HG03469 (cell line): ENCODE measurements around the gene GGNBP2.
A peak's percentile ranks its signal among the peaks of the same experiment; 100 is the strongest.
"Not testable (repeated sequence)": the region's sequence is repeated elsewhere in the genome, so short reads cannot be mapped to it uniquely, and the experiment has no call there.

Experiments
- ATAC-seq: cut with Tn5 transposase; IDR thresholded peaks from one replicate; pipeline ENCODE4 v1.9.1; 2021; ENCODE audit warnings: mild to moderate bottlenecking, moderate library complexity, moderate number of reproducible peaks; ENCODE audit not compliant: unreplicated experiment

The GGNBP2 gene

GRCh38 chr17:36544307-36545076, at the start of gene GGNBP2:
Gene GGNBP2, plus strand, starts transcription at chr17:36544919. Its CDS starts 806 bp downstream, at chr17:36545725.
- ATAC-seq, result peak; percentile 30

DNA sequence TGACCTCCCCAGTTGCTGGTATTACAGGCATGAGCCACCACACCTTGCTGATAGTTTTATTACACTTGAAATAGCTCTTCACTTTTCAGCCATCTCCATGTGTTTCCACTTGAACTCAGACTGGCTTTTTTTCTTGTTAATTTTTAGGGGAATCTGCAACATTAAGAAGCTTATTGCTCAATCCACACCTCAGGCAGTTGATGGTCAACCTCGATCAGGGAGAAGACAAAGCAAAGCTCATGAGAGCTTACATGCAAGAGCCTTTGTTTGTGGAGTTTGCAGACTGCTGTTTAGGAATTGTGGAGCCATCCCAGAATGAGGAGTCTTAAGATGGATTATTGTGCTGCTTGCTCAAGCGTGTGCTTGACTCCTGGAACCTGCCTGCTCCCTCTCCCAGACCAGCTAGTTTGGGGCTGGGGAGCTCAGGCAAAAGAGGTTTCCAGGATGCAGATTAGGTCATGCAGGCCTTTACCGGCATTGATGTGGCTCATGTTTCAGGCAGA, 49.6 kb upstream of the GGNBP2 start:
- ATAC-seq, result no peak

- ATAC-seq, result no peak
Measured at GRCh38 chr17:36496018-36496789, 48.5 kb upstream of the GGNBP2 start.

DNA sequence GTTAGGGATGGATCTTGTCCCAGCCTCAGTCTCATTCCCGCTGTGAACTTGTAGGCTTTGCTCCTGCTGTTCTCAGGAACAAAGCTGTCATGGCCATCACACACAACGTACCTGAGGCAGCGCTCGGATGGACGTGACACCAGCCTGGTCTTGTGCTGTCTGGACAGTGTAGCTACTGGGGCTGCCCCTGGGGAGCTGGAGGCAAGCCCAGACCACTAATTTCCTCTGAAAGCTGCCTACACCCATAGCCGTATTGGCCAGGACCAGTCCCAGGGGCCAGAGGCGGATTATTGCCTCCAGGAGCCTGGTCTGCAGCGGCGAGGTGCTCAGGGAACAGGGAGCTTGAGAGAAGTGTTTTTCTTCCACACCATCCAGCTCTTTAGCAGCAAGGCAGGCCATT, 46.6 kb upstream of the GGNBP2 start:
- ATAC-seq, result no peak

DNA sequence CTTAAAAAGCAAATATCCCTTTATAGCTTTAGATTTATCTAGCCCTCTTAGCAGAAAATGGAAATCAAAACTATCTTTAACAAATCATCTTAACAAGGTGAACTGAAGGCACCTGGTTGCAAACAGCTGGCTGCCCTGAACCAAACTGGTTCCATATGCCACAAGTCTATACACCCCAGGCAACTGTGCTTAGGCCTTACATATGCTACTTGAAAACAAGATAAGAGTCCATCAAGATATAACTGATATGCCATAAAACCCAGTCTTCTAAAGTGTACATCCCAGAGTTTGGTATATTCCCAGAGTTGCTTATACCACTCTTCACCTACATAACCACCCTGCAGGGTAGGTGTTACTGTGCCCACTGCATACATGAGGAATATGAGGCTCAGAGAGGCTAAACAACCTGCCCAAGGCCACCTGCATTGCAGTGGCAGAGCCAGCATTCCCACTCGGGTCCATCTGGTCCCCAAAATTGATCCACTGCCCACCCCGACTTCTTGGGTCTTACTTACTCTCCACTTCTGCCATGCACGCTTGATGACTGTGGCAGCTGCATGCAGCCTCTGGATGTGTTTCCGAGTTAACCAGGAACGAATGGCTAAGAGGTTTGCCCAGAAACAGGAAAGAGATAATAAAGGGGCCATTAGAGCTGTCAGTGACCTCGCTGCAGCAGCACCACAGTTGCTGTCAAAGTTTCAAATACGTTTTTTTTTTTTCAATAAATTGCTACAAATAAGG, 46.0 kb upstream of the GGNBP2 start:
- ATAC-seq, result no peak

DNA sequence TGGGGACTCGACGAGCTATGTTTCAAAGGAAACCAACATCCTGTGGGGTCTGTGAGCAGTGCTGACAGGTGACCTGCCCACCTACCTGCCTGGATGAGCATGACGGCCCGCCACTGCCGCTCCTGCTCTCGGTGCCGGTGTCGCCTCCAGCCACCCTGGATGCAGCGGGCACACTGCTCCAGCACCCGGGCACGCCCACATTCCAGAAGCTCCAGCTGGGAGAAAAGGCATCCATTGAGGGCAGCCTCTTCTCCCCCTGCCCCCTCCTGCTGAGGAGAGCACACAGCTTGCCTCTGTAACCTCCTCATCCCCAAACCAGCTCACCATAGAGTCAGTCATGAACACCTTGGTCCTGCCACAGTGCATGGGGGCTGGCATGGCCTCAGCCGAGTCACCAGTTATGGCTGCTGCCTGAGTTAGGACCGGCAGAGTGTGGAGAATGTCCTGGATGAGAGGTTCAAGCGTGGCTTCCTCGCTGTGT, 43.9 kb upstream of the GGNBP2 start:
- no peak for ATAC-seq

DNA sequence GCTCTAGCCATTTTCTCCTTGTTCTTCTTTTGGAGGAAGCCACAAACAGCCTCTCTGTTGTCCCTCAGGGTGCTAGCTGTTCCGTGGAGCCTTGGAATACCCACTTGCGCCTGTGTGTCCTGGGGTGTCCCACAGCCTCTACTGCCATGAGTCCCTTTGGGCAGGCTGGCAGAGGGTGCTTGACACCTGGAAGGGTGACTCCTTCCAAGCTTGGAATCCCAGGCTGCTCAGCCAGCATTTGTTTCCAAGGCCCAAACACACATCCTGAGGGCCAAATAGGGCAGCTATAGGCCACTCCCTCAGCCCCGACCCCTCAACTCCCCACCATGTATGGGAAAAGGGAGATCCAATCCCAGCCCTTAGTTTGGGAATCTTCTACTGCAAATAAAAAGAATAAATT, 43.4 kb upstream of the GGNBP2 start:
- no peak for ATAC-seq

DNA sequence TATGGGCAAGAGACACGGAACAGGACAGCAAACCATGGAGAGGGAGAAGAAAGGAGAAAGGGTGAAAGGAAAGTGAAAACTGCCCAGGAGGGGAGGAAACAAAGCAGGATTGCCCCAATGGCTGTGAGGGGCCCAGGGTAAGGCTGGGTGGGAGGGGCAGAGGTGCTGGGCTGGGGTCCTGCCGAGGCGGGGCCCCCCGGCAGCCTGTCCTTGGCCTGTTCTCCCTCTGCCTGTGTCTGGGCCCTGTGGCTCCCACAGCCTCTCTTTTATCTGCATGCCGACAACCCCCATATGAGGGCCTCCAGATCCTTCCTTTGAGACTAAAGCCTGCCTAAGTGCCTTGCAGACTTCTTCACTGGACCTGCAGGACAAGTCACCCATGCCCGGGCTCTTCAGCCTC, 42.8 kb upstream of the GGNBP2 start:
- ATAC-seq, result no peak

- ATAC-seq, result no peak
Measured at GRCh38 chr17:36503456-36504155, 41.1 kb upstream of the GGNBP2 start.

- no peak for ATAC-seq
Measured at GRCh38 chr17:36504156-36504545, 40.6 kb upstream of the GGNBP2 start.

DNA sequence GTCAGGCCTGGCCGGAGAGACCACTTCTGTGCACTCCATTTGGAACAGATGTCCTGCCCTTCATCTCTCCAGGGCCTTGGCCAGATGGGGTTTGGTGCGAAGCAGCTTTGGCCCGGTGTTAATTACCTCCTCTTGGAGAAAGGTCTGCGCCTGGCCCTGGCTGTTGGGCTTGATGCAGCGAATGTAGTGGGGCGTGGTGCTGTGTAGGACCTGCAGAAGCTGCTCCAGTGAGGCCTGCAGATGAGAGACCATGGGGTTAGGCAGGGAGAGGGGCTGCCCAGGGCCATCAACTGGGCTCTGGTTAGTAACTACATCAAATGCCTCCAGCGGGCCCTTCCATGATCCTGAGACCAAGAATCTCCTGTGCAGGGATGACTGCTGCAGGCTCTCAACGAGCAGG, 39.5 kb upstream of the GGNBP2 start:
- no peak for ATAC-seq

DNA sequence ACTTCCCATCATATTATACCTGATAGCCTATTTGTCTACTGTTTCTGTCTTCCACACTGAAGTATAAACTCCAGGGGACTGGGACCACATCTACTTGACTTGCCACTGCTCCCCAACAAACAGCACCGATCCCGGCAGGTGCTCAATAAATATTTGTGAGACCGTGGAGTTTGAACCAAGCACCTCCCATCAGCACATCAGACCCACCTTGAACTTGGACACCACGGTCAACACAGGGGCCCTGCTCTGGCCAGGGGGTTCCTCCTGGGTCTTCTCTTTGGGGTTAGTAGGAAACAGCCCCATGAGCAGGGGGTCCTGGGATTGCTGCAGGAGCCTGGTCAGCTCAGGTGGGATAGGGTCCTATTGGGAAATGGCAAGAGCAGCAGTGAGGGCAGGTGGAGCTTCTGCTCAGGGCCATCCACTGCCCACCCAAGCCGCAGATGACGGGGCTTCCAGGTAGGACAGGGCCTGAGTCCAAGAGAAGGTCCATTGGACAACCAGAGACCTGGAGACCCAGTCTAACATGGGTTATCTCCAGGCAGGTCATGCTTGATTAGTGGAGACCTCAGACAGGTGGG, 38.4 kb upstream of the GGNBP2 start:
- ATAC-seq, result no peak

DNA sequence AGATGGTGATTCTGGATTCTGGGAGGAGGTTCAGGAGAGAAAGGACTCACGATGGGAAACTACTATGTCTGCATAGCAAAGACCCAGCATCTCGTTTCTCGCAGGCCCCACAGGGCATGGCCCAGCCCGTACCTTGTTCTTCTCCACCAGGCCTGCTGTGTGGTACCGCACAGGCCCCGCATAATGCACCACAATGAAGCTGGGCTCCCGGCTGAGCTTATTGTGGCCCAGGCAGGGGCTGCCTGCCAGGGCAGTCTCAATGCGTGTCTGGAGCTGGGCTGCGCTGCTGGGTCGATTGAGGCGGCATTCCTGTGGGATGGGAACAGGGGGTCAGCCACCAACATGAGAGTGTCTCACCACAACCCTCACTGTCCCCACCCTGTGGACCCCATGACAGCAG, 37.9 kb upstream of the GGNBP2 start:
- ATAC-seq, result no peak

DNA sequence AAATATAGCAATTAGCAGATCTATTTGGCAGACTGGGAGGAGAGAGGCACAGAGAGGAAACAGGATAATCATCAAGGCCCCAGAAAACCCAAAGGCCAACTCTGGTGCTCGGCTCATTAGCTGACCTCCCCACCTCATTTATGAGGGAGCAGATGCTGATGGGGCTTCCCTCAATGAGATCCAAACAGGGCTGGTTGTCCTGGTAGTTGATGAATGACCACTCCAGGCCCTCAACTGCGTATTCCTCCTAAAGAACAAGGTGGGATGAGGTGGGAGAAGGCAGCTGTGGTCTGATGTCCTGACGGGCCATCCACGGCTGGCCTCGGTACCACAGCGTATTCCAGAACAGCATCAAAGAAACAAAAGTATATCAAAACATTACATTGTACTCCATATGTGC, 37.5 kb upstream of the GGNBP2 start:
- ATAC-seq, result no peak

- not testable (repeated sequence) for ATAC-seq
Measured at GRCh38 chr17:36508439-36508838, 36.3 kb upstream of the GGNBP2 start.

DNA sequence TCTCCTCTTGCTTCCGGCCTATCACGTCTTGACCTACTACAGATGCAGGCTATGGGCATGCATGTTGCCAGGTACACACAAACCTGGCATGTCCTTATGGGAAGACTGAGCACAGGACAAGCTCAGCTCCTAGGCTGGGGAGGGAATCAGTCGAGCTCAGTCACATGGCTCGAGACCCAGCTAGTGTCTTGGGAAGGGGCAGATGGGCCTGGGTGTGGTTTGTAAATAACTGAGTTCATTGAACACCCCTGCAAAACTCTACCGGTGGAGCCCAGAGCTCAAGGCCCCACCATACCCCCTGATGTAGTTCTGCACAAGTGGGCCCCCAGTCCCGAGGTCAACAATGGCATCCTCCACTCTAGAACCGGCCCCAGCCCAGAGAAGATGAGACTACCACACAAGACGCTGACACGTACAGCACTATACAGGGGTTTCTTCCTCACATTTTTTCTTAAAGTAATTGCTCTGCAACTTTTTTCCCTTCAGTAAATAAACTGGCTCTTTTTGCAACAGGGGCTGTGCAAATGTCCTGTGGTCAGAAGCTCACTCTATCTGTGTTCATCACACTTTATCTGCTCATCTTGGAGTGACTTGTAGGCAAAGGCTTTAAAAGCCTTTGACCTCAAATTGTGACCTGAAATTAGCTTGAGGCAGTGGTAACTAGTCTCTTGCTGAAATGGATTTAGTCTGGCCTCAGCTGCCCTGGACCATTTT, 35.3 kb upstream of the GGNBP2 start:
- ATAC-seq, result no peak

- no peak for ATAC-seq
Measured at GRCh38 chr17:36510636-36511035, 34.1 kb upstream of the GGNBP2 start.

DNA sequence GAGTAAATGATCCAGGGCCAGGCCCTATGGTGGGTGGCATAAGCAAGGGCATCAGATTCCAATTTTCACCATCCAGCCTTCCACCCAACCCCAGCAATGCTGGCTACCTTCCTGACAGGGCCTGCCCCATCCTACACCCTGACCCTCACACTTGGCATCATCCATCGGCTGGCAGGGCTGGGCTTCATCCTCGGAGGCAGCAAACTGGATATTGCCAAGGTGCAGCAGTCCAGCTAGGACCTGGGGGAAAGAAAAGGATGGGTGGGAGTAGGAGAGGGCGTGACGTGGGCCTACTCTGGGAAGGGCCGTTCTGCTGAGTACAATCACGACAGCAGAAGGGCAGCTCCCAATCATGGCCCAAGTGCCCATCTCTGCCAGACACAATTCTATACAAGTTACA, 33.5 kb upstream of the GGNBP2 start:
- ATAC-seq, result no peak

GRCh38 chr17:36512641-36513040, 32.1 kb upstream of the GGNBP2 start:
- ATAC-seq, result no peak

DNA sequence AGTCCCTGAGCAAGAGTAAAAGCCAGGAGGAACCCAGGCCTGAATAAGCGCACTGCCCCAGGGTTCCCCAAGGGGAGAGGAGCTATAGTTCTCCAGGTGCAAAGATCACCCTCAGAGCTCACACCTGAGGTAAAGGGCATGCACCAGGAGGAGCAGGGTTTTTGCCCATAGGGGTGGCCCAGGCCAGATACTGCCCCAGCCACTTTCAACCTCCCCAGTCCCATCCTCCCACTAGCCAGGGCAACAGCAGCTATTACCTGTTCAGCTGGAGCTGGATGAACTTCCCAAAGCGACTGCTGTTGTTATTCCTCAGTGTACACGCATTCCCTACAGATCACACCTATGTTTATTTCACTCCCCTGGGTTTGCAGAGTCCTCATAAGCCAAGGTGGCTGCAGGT, 29.9 kb upstream of the GGNBP2 start:
- ATAC-seq, result no peak
